HG03571 (cell line): Measurements from ENCODE around the gene CCDC112.
A peak's percentile ranks its signal among the peaks of the same experiment; 100 is the strongest.
"Not testable (repeated sequence)": the region's sequence is repeated elsewhere in the genome, so short reads cannot be mapped to it uniquely, and the experiment has no call there.

ENCODE experiments used
- ATAC-seq: cut with Tn5 transposase; IDR thresholded peaks from one replicate; pipeline ENCODE4 v1.9.1; 2021; ENCODE audit not compliant: unreplicated experiment

The CCDC112 gene, protein sequence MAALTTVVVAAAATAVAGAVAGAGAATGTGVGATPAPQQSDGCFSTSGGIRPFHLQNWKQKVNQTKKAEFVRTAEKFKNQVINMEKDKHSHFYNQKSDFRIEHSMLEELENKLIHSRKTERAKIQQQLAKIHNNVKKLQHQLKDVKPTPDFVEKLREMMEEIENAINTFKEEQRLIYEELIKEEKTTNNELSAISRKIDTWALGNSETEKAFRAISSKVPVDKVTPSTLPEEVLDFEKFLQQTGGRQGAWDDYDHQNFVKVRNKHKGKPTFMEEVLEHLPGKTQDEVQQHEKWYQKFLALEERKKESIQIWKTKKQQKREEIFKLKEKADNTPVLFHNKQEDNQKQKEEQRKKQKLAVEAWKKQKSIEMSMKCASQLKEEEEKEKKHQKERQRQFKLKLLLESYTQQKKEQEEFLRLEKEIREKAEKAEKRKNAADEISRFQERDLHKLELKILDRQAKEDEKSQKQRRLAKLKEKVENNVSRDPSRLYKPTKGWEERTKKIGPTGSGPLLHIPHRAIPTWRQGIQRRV

DNA sequence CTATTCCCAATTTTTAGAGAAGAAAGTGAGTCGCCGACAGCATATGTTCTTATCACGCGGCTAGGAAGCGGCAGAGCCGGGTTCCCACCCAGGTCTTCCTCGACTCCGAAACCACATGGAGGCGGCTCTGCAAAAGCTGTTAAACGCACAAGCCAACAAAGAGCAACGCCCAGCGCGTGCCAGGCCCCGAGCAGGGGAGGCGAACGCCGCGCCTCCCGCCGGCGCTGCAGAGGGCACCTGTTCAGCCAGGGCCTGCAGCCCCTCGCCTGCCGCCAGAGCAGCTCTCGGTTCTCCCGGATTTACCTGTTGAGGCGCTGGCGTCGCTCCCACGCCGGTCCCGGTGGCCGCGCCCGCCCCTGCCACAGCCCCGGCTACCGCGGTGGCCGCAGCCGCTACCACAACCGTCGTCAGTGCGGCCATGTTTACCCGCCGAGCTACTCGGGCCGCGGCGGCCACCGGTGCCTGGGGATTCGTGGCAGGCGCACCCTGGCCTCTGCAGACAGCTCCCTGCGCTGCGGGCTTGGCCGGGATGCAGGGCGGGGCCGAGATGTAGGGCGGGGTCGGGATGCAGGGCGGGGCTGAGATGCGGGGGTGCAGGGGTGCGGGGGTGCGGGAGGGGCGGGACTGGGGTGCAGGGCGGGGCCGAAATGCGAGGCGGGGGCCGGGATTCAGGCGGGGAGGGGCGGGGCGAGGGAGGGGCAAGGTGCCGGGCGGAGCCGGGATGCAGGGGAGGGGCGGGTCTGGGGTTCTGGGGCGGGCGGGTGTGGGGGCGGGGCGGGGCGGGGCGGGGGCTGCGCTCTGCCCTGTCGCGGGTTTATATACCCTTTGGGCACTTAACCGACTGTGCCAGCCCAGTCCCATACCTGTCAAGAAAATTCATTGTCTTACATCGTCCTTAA lies at the start of gene CCDC112:
Gene CCDC112, minus strand, starts transcription at position 531 of the 899 bp plus-strand sequence. Its CDS starts 111 bp downstream, at position 420.
- peak; percentile 79 for ATAC-seq

GRCh38 chr5:115345344-115345743 lies 48.9 kb upstream of the CCDC112 start:
- ATAC-seq = no peak

DNA sequence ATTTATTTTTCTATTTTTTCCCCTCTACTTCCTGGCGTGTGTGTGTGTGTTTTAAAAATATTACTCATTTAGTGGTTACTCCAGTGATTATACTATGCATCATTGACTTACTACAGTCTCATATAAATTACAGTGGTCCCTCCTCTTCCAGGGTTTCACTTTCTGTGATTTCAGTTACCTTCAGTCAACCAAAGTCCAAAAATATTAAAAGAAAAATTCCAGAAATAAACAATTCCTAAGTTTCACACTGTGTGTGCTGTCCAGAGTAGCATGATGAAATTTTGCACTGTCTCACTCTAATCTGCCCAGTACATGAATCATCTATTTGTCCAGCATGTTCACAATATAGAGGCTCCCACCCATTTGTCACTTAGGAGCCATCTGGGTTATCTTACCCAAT lies 47.4 kb upstream of the CCDC112 start:
- ATAC-seq = no peak

GRCh38 chr5:115342590-115343377 lies 46.3 kb upstream of the CCDC112 start:
- ATAC-seq = no peak

DNA sequence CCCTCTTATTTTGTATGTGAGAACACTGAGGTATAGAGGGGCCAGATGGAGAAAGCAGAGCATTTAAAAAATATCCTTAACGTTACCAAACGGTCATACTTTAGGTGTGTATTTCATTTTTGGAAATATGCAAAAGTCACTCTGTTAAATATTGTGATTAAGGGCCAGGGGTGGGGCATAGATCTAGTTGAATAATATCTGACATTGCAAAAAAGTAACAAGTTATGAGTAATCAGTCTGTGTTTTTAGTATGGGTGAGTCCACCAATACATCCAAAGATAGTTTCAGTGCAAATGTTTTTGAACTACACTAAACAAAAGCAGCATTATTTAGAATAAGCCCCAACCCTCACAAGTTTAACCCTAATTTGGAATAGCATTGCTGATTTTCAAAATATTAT lies 45.3 kb upstream of the CCDC112 start:
- ATAC-seq = no peak

GRCh38 chr5:115338851-115339250 lies 42.4 kb upstream of the CCDC112 start:
- no peak for ATAC-seq

GRCh38 chr5:115337882-115338281 lies 41.4 kb upstream of the CCDC112 start:
- no peak for ATAC-seq

DNA sequence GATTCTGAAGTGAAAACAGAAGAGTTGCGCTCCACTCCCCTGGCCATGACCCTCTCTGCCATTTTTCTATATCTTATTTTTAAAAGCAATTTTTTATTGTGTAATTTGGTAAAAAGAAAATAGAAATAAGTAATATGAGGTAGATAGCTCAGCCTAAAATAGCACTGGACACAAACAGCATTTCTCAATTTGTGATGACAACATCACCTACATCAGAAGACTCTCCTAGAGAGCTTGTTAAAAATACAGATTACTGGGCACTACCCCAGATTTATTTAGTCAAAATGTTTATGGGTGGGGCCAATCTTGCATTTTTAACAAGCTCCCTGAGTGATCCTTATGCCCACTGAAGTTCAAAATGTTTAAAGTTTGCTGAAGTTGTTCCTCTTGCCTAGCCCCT lies 40.5 kb upstream of the CCDC112 start:
- no peak for ATAC-seq

DNA sequence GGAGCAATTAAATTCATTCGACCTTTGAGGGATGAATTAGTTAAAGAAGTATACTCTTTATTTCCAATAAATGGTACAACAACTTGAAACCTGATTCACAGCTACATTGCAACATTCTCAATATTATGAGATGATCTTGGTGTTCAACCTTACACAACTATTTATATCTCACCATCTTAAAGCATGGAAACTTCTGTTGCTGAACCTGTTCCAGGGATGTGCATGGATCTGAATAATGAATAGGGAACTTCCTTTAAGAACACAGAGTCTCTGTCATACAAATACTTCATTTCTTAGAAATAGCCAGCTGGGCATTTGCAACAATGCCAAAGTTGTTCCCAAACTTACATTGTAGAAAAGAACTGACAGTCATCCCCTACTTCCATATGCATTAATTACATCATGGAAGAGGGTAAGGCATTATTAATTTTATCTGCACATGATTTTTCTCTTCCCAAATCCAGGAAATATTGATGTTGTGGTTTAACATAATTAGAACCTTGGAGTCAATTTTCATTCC lies 39.8 kb upstream of the CCDC112 start:
- no peak for ATAC-seq

DNA sequence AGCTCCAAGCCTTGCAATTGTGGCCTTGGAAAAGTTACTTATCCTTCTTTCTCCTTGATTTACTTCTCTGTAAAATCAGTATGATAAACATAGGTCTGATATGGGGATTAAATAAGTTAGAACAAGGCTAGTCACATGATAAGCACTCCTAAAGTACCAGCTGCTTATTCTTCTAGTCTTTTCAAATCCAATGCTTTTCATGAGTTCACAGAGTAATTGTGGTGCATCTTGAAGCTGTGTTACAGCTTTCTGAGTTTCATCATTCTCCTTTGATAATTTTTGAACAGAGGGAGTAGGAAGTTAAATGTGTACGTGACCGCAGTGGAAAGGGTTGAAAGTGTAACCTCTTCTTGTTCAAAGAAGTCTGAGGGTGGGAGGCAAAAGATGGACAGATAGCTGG lies 38.8 kb upstream of the CCDC112 start:
- ATAC-seq = no peak

GRCh38 chr5:115333164-115333563 lies 36.7 kb upstream of the CCDC112 start:
- ATAC-seq = no peak

DNA sequence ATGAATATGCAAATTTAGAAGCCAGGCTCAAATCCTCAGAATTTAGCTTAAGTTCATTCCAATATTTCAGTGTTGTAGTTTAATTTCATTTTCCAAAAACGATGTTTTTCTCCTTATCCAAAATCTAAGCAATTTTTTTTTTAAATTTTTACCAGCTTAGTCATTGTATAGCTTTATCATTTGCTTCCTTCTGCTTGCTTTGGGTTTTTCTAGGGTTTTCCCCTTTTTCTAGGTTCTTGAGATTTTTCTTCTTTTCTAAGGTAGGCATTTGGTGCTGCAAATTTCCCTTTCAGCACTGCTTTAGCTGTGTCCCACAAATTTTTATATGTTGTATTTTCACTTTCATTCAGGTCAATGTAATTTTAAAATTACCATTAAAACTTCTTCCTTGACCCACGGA lies 34.4 kb upstream of the CCDC112 start:
- ATAC-seq = no peak

- no peak for ATAC-seq
Measured at GRCh38 chr5:115329475-115329874, 33.0 kb upstream of the CCDC112 start.

DNA sequence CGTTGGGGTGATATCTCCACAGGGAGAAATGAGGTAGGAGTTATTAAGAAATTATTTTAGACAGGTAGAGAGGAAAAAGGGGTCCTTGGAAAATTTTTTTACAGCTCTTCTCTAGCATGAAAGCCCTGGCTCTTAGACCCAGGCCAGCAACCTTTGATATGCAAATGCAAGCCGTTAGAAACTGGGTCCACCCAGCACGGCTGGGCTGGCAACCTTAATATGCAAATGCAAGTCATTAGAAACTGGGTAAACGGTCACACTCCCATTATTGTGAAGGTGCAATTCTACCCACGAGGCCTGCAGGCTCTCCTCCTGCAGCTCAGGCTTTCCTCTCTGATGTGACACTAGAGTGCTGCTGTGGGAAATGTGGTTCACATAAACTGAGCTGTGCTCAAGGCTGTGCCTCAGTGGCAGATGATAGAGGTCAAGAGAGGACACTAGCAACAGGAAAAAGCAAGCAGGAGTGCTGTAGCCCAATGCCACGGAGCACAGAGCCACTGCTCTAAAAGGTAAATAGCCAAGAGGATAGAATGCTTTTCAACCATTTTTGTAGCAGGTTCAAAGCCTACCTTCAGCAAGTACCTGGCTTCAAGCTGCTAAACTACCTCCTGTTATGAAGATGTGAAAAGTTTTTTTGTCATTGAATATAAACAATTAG lies 32.3 kb upstream of the CCDC112 start:
- not testable (repeated sequence) for ATAC-seq

- no peak for ATAC-seq
Measured at GRCh38 chr5:115325296-115325959, 29.0 kb upstream of the CCDC112 start.

DNA sequence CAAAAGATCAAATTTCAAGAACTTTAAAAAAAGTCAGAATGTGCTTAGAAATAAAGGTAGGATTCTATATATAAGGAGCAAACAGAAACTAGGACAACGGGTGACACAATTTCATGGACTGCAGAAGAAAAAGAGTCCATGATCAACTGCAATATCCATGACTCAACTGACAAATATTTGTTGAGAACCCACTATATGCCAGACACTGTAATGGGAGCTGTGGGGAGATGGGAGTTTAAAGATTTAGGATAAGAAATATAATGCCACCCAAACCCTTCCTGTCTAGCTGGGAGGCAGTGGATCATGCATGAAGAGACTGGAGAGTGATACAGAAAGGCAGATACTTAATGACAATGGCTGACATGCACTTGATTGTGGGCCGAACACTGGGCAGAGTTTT lies 27.6 kb upstream of the CCDC112 start:
- no peak for ATAC-seq

DNA sequence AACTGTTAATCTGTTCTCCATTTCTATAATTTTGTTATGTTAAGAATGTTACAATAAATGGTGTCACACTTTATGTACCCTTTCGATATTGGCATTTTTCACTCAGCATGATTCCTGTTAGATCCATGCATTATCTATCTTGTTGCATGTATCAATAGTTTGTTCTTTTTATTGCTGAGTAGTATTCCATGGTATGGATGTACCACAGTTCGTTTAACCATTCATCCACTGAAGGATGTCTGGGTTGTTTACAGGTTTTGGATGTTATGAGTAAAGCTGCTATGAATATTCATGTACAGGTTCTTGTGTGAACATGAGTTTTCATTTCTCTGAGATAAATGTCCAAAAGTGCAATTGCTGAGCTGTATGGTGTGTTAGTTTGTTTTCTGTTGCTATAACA lies 26.3 kb upstream of the CCDC112 start:
- no peak for ATAC-seq

- no peak for ATAC-seq
Measured at GRCh38 chr5:115321309-115321708, 24.9 kb upstream of the CCDC112 start.

- ATAC-seq = no peak
Measured at GRCh38 chr5:115320515-115320914, 24.1 kb upstream of the CCDC112 start.

GRCh38 chr5:115320006-115320405 lies 23.6 kb upstream of the CCDC112 start:
- ATAC-seq = no peak
